Activated naive CD4-positive, alpha-beta T cell treated with anti-CD3 and anti-CD28 coated beads, Interleukin-2, amount 50 U/mL, for 24 hours (primary cell): ENCODE data around the gene MCUB.
A peak's percentile ranks its signal among the peaks of the same experiment; 100 is the strongest.

Experiments
- H3K27ac Mint-ChIP-seq: one replicate; pipeline ENCODE4 v1.8.0; 2021; ENCODE audit warnings: mild to moderate bottlenecking, mixed read lengths
- H3K27me3 Mint-ChIP-seq: one replicate; pipeline ENCODE4 v1.8.0; 2021; ENCODE audit warnings: mixed read lengths
- H3K36me3 Mint-ChIP-seq: one replicate; pipeline ENCODE4 v1.8.0; 2021; ENCODE audit warnings: mixed read lengths
- H3K4me1 Mint-ChIP-seq: one replicate; pipeline ENCODE4 v1.8.0; 2021; ENCODE audit warnings: mixed read lengths
- H3K4me3 Mint-ChIP-seq: one replicate; pipeline ENCODE4 v1.8.0; 2021; ENCODE audit warnings: mild to moderate bottlenecking, mixed read lengths
- H3K9me3 Mint-ChIP-seq: one replicate; pipeline ENCODE4 v1.8.0; 2021; ENCODE audit warnings: mixed read lengths

Gene MCUB

DNA sequence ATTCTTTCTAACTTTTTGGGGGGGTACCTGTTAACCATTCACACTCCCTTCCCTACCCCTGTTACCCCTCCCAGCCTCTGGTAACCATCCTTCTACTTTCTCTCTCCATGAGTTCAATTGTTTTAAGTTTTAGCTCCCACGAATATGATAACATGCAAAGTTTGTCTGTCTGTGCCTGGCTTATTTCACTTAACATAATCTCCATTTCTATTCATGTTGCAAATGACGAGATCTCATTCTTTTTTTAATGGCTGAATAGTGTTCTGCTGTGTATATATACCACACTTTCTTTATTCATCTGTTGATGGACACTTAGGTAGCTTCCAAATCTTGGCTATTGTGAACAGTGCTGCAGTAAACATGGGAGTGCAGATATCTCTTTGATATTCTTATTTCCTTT is 41.3 kb downstream of the MCUB start:
- peak overlapping the region; percentile 60 for H3K27ac Mint-ChIP-seq
- peaks cover 15% of the 10 kb centered on the region for H3K9me3 Mint-ChIP-seq
- peaks cover 63% of the 10 kb centered on the region for H3K4me1 Mint-ChIP-seq
- peak overlapping the region; percentile 24 for H3K4me3 Mint-ChIP-seq
- H3K36me3 Mint-ChIP-seq: peaks cover 36% of the 10 kb centered on the region
- no peaks in the 10 kb centered on the region for H3K27me3 Mint-ChIP-seq

DNA sequence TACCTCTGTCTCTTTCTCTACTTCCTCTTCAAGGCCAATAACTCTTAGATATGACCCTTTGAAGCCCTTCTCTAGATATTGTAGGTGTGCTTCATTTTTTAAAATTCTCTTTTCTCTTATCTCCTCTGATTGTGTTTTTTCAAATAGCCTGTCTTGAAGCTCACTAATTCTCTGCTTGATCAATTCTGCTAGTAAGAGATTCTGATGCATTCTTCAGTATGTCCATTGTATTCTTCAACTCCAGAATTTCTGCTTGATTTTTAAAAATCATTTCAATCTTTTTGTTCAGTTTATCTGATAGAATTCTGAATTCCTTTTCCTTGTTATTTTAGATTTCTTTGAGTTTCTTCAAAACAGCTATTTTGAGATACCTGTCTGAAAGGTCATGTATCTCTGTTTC is 47.9 kb downstream of the MCUB start:
- peaks cover 81% of the 10 kb centered on the region for H3K4me1 Mint-ChIP-seq
- H3K4me3 Mint-ChIP-seq: peak overlapping the region; percentile 20
- H3K36me3 Mint-ChIP-seq: peaks cover 57% of the 10 kb centered on the region
- peaks cover 25% of the 10 kb centered on the region for H3K9me3 Mint-ChIP-seq
- H3K27ac Mint-ChIP-seq: no peak overlapping the region
- no peaks in the 10 kb centered on the region for H3K27me3 Mint-ChIP-seq

DNA sequence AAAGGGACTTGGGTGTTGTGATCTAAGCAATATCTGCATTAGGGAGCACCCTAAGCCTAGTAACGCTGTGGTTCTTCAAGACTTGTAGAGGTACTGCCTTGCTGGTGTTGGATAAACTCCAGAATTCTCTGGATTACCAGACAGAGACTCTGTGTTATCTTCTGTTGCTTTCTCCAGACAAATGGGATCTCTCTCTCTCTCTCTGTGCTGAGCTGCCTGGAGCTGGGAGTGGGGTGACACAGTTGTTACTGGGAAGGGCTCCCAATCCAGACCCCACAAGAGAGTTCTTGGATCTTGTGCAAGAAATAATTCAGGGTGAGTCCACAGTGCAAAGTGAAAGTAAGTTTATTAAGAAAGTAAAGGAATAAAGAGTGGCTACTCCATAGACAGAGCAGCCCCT is 48.8 kb downstream of the MCUB start:
- H3K36me3 Mint-ChIP-seq: peaks cover 56% of the 10 kb centered on the region
- peaks cover 25% of the 10 kb centered on the region for H3K9me3 Mint-ChIP-seq
- H3K27me3 Mint-ChIP-seq: no peaks in the 10 kb centered on the region
- peak overlapping the region; percentile 74 for H3K27ac Mint-ChIP-seq
- H3K4me1 Mint-ChIP-seq: peaks cover 88% of the 10 kb centered on the region
- H3K4me3 Mint-ChIP-seq: peak overlapping the region; percentile 66

DNA sequence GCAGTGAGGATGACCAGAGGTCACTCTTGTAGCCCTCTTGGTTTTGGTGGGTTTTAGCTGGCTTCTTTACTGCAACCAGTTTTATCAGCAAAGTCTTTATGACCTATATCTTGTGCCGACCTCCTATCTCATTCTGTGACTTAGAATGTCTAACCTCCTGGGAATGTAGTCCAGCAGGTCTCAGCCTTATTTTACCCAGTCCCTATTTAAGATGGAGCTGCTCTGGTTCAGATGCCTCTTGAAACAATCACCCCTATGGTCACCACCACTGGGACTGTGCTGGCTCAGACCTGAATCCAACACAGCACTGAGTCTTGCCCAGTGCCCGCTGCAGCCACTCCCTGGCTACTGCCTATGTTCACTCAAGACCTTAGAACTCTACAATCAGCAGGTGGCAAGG is 49.4 kb downstream of the MCUB start:
- no peaks in the 10 kb centered on the region for H3K27me3 Mint-ChIP-seq
- peaks cover 93% of the 10 kb centered on the region for H3K4me1 Mint-ChIP-seq
- no peak overlapping the region for H3K27ac Mint-ChIP-seq
- H3K4me3 Mint-ChIP-seq: no peak overlapping the region
- peaks cover 25% of the 10 kb centered on the region for H3K9me3 Mint-ChIP-seq
- H3K36me3 Mint-ChIP-seq: peaks cover 55% of the 10 kb centered on the region

DNA sequence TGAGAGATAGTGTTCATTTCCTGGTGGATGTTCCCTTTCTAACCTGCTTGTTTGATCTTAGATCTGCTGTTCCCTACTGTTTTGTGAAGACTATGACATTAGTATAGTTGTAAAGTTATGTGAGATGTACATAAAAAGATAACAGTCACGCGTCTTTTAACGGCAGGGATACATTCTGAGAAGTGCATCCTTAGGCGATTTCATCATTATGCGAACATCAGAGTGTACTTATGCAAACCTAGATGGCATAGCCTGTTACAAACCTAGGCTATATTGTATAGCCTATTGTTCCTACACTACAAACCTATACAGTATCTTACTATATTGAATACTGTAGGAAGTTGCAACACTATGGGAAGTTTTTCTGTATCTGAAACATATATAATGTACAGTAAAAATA is 50.4 kb downstream of the MCUB start:
- Mint-ChIP-seq H3K9me3 (peaks cover 18% of the 10 kb centered on the region), H3K36me3 (peaks cover 45% of the 10 kb centered on the region), H3K27me3 (no peaks in the 10 kb centered on the region), H3K4me1 (peaks cover 90% of the 10 kb centered on the region), H3K27ac (no peak overlapping the region), H3K4me3 (no peak overlapping the region)

DNA sequence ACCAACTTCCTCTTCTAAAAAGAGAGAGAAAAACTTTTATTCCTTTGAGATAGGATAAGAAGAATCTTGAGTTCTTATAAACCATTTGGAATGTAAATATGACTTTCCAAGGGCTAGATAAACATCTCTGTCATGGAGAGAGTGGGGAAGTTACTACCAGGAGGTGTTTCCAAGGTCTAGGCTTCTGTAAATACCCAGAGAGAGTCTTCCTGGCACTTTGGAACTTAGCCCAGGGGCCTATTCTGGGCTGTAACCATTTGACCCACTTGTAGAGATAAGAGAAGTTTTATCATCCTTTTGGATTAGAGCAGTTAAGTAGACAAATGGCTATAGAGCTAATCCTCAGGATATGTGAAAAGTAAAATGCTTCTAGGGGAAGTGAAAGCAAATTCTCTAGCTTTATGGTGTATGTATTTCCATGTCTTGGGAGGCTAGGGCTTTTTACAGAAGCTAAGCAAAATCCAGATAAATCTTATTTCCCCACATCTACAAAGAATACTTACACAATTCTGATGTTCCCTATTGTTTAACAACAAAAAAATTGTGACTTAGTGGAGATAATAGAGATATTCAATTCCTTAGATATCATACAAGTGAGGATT is 51.1 kb downstream of the MCUB start:
- H3K9me3 Mint-ChIP-seq: peaks cover 12% of the 10 kb centered on the region
- H3K4me1 Mint-ChIP-seq: peaks cover 90% of the 10 kb centered on the region
- peak overlapping the region; percentile 51 for H3K27ac Mint-ChIP-seq

DNA sequence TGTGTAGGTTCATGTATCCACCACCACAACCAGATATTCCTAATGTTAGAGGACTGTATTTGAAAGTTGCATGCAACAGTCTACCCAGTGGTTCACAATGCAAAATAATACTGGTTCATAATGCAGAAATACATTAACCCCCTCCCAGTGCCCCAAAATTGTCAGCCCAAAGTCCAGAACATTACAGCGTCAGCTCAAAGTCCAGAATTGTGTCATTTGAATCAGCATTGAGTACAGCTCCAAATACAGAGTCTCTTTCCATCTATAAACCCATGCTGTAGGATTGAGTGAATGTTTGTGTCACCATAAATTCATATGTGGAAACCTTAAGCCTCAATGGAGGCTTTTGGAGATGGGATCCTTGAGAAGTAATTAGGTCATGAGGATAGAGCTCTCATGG is 54.0 kb downstream of the MCUB start:
- H3K27me3 Mint-ChIP-seq: no peaks in the 10 kb centered on the region
- H3K36me3 Mint-ChIP-seq: peaks cover 24% of the 10 kb centered on the region
- H3K4me3 Mint-ChIP-seq: no peak overlapping the region
- peak overlapping the region; percentile 8 for H3K27ac Mint-ChIP-seq
- no peaks in the 10 kb centered on the region for H3K9me3 Mint-ChIP-seq
- H3K4me1 Mint-ChIP-seq: peaks cover 89% of the 10 kb centered on the region

More for the DNA sequence above, 51.1 kb downstream of the MCUB start:
- H3K4me3 Mint-ChIP-seq: no peak overlapping the region
- H3K27me3 Mint-ChIP-seq: no peaks in the 10 kb centered on the region
- H3K36me3 Mint-ChIP-seq: peaks cover 41% of the 10 kb centered on the region

DNA sequence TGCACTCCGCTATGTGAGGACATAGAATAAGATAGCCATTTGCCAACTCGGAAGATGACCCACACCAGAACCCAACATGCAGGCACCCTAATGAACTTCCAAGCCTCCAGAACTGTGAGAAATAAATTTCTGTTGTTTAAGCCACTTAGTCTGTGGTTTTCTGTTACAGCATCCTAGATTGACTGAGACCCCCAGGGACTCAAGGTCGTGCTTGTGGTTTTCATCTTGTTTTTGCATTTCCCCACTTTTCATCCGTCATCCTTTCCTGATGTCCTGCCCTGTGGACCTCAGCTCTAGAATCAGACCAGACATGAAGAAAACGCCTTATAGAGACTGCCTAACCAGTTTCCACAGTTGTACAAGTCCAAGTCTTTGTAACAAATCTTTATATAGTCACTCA is 54.4 kb downstream of the MCUB start:
- no peaks in the 10 kb centered on the region for H3K27me3 Mint-ChIP-seq
- no peak overlapping the region for H3K4me3 Mint-ChIP-seq
- no peaks in the 10 kb centered on the region for H3K9me3 Mint-ChIP-seq
- H3K27ac Mint-ChIP-seq: no peak overlapping the region
- peaks cover 22% of the 10 kb centered on the region for H3K36me3 Mint-ChIP-seq
- peaks cover 90% of the 10 kb centered on the region for H3K4me1 Mint-ChIP-seq

DNA sequence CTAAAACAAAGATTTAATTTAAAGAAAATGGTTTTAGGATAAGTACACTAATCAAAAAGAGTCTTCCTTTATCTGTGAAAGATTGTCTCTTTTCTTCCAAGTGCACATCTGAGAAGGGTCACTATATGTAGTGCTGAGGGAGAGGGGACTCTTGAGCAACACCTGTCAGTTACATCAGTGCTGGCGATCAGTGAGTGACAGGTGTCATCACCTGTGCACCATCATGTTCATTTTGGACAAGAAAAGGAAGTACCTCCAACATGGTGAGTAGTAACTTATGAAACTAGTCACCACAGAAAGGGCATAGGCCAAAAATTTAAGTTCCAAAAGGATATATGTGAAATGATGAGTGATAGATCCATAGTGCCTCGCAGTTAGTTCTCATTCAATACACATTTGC is 55.7 kb downstream of the MCUB start:
- peaks cover 88% of the 10 kb centered on the region for H3K4me1 Mint-ChIP-seq
- peak overlapping the region; percentile 72 for H3K27ac Mint-ChIP-seq
- peaks cover 11% of the 10 kb centered on the region for H3K36me3 Mint-ChIP-seq
- H3K9me3 Mint-ChIP-seq: no peaks in the 10 kb centered on the region
- H3K4me3 Mint-ChIP-seq: no peak overlapping the region
- no peaks in the 10 kb centered on the region for H3K27me3 Mint-ChIP-seq

DNA sequence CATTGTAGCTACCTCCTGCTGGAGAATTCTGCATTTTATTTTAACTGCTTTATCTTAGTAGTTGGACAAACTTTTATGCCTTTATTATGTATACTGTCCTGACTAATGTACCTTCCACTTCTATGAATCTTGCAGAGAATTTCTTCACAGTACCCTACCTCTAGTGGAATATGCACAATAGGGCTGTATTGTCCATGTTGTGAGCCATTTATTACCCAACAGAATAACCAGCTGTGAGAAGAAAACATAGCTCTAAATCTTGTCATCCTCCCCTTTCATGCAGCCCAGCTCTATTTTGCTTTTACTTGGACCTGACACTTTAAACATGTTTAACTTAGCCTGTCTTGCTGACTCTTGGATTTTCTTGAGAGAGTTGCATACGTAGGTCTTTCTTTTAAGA is 56.2 kb downstream of the MCUB start:
- Mint-ChIP-seq H3K9me3 (no peaks in the 10 kb centered on the region), H3K27ac (no peak overlapping the region), H3K4me3 (no peak overlapping the region), H3K27me3 (no peaks in the 10 kb centered on the region), H3K36me3 (peaks cover 10% of the 10 kb centered on the region), H3K4me1 (peaks cover 88% of the 10 kb centered on the region)

DNA sequence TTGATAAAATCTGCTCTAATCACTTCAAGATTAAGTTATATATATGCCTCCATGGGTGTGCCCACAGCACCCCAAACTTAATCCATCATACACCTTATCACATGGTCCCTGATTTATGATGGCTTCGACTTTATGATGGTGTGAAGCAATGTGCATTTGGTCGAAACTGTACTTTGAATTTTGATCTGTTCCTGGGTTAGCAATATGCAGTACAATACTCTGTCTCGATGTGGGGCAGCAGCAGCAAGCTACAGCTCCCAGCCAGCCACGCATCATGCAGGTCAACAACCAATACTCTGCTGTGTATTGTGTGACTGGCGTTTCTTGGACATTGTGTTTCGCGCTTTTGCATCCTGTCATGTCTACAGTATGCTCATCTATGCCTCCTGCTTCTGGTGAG is 62.6 kb downstream of the MCUB start:
- Mint-ChIP-seq H3K4me1 (peaks cover 78% of the 10 kb centered on the region), H3K36me3 (peaks cover 10% of the 10 kb centered on the region), H3K9me3 (no peaks in the 10 kb centered on the region)

DNA sequence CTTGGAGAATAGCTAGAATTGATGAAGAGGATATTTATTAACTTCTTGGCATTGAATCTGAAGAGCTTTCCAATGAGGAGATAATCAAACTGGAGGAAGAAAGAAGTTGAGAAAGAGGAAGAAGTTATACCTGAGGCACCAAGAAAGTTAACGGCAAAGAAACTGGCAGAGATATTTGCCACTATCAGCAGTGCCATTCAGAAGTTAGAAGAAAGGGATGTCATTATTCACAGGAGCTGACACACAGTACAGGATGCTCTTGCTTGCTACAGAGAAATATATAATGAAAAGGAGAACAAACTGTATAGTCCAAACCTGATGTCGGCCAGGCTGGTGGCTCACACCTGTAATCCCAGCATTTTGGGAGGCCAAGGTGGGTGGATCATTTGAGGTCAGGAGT is 64.5 kb downstream of the MCUB start:
- no peak overlapping the region for H3K4me3 Mint-ChIP-seq
- peaks cover 80% of the 10 kb centered on the region for H3K4me1 Mint-ChIP-seq
- peaks cover 7% of the 10 kb centered on the region for H3K36me3 Mint-ChIP-seq
- H3K27ac Mint-ChIP-seq: peak overlapping the region; percentile 1
- no peaks in the 10 kb centered on the region for H3K9me3 Mint-ChIP-seq
- H3K27me3 Mint-ChIP-seq: no peaks in the 10 kb centered on the region

More for the DNA sequence above, 62.6 kb downstream of the MCUB start:
- no peak overlapping the region for H3K4me3 Mint-ChIP-seq
- no peaks in the 10 kb centered on the region for H3K27me3 Mint-ChIP-seq
- no peak overlapping the region for H3K27ac Mint-ChIP-seq

DNA sequence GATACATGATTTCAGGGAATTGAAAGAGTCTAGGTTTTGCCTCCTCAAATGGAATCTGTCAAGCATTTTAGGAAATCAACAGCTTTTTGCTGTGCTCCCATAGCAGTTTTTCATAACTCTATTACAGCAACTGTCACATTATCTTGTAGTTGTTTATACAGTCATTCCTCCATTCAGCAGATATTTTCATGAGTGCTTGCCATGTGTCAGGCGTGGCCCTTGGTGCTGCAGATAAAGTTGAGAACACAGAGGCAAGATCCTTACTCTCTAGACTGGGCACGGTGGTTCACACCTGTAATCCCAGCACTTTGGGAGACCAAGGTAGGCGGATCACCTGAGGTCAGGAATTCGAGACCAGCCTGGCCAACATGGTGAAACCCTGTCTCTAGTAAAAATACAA is 67.3 kb downstream of the MCUB start:
- Mint-ChIP-seq H3K4me1 (peaks cover 84% of the 10 kb centered on the region), H3K4me3 (no peak overlapping the region), H3K27ac (peak overlapping the region; percentile 43), H3K9me3 (no peaks in the 10 kb centered on the region), H3K27me3 (no peaks in the 10 kb centered on the region), H3K36me3 (peaks cover 11% of the 10 kb centered on the region)

DNA sequence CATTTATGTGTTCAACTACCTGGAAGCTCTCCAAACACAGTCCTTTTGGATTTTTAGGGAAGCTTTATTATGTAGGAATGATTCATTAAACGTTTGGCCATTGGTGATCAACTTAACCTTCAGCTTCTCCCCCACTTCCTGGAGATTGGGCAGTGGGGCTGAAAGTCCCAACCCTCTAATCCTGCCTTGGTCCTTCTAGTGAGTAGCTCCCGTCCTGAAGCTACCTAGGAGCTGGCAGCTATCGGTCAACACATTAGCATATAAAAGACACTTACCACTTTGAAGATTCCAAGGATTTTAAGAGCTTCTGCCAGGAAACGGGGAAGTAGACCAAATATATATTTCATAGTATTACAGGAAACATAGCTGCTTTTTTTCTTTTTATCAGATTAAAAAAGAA is 69.7 kb downstream of the MCUB start:
- no peaks in the 10 kb centered on the region for H3K27me3 Mint-ChIP-seq
- peaks cover 71% of the 10 kb centered on the region for H3K4me1 Mint-ChIP-seq
- H3K4me3 Mint-ChIP-seq: no peak overlapping the region
- peaks cover 10% of the 10 kb centered on the region for H3K36me3 Mint-ChIP-seq
- peak overlapping the region; percentile 30 for H3K27ac Mint-ChIP-seq
- peaks cover 5% of the 10 kb centered on the region for H3K9me3 Mint-ChIP-seq

DNA sequence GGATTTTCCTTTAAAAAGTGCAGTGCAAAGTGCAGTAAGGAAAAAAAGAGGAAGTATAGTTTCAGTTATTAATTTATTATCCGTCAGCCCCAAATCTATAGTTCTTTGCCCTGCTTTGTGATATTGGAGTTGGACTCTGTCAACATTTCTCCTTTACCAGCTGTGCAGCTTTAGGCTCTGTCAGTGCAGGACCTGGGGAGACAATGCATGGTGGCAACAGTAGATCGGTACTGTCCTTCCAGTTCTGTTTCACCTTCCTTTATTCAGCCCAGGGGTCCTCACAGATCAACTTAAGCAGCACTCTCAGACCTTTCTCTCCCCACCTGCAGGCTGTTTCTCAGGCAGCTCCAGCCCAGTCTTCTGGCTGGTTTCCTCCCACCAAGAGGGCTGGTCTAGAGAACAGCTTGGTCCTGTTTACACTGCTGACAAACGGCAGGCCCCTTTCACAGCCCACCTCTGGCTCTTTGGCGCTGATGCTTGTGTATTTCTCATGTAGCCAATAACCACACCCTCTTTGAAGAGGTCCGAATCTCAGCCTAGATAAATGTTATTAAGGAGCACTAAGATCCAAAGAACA is 71.6 kb downstream of the MCUB start:
- Mint-ChIP-seq H3K4me3 (peak overlapping the region; percentile 45), H3K9me3 (peaks cover 16% of the 10 kb centered on the region), H3K27ac (peak overlapping the region; percentile 76), H3K27me3 (no peaks in the 10 kb centered on the region), H3K36me3 (peaks cover 22% of the 10 kb centered on the region), H3K4me1 (peaks cover 74% of the 10 kb centered on the region)

DNA sequence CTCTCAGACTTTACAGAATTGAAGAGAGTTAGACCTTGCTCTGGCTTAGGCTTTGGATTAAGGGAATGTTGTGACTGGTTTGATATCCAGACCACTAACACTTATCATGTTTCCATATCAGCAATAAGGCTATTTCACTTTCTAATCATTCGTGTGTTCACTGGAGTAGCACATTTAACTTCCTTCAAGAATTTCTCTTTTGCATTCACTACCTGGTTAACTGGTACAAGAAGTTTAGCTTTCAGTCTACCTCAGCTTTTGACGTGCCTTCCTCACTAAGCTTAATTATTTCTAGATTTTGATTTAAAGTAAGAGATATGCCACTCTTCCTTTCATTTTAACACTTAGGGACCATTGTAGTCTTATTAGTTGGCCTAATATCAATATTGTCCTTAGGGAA is 80.6 kb downstream of the MCUB start:
- Mint-ChIP-seq H3K4me3 (peak overlapping the region; percentile 51), H3K36me3 (peaks cover 20% of the 10 kb centered on the region), H3K4me1 (peaks cover 58% of the 10 kb centered on the region), H3K9me3 (peaks cover 12% of the 10 kb centered on the region), H3K27me3 (no peaks in the 10 kb centered on the region), H3K27ac (peak overlapping the region; percentile 89)
